WTC11 (cell line): Measurements from ENCODE around the gene SORD. TPM values are rescaled to one million over a fixed set of nuclear protein-coding genes. Genes with fewer than 3 reads are reported as not detected.

Experiments
- ATAC-seq: fragments of 200-7000 bp; cut with Tn5 transposase; 2 replicates; pipeline ENCODE4 v1.10.0; 2021; ENCODE audit warnings: mild to moderate bottlenecking, moderate library complexity
- CTCF ChIA-PET: fragments of 300-600 bp; sonication (Branson Sonifier 250); formaldehyde crosslinking; loops from one replicate; lab custom pipeline; 2021; ENCODE audit warnings: antibody characterized with exemption; lab: Charles Lee
- POLR2A ChIA-PET: fragments of 350-600 bp; sonication (Branson Sonifier 250); formaldehyde crosslinking; loops from one replicate; lab custom pipeline; 2021; ENCODE audit warnings: antibody characterized with exemption; lab: Charles Lee
- DNase-seq: peaks from one replicate; pipeline ENCODE4 v3.0.0; 2021; ENCODE audit warnings: low spot score
- H3K27ac Mint-ChIP-seq: 2 replicates; pipeline ENCODE4 v1.8.0; 2021; ENCODE audit warnings: mixed read lengths
- H3K27me3 Mint-ChIP-seq: 2 replicates; pipeline ENCODE4 v1.8.0; 2021; ENCODE audit warnings: low read depth, mild to moderate bottlenecking, moderate library complexity, mixed read lengths
- H3K36me3 Mint-ChIP-seq: 2 replicates; pipeline ENCODE4 v1.8.0; 2021; ENCODE audit warnings: mixed read lengths
- H3K4me1 Mint-ChIP-seq: 2 replicates; pipeline ENCODE4 v1.8.0; 2022; ENCODE audit warnings: mixed read lengths
- H3K4me3 Mint-ChIP-seq: 2 replicates; pipeline ENCODE4 v1.8.0; 2021; ENCODE audit warnings: mild to moderate bottlenecking, moderate library complexity, mixed read lengths
- H3K9me3 Mint-ChIP-seq: 2 replicates; pipeline ENCODE4 v1.8.0; 2021; ENCODE audit warnings: mixed read lengths
- AFF4 ChIP-seq: sonication (generic); formaldehyde crosslinking; IDR thresholded peaks from 2 replicates; pipeline ENCODE4 v1.8.1; 2023; ENCODE audit warnings: mild to moderate bottlenecking, missing genetic modification reagents, borderline replicate concordance
- ATF1 ChIP-seq: sonication (generic); formaldehyde crosslinking; IDR thresholded peaks from 2 replicates; pipeline ENCODE4 v1.8.1; 2023; ENCODE audit warnings: mild to moderate bottlenecking, moderate library complexity, missing genetic modification reagents
- CDX4 ChIP-seq: fragments of 250-450 bp; sonication (Bioruptor Pico); IDR thresholded peaks from 2 replicates; pipeline ENCODE4 v1.9.0; 2021; ENCODE audit warnings: moderate library complexity, mild to moderate bottlenecking, inconsistent platforms, borderline replicate concordance
- E2F1 ChIP-seq: sonication (generic); formaldehyde crosslinking; IDR thresholded peaks from 2 replicates; pipeline ENCODE4 v1.8.0; 2022; ENCODE audit warnings: mild to moderate bottlenecking, missing genetic modification reagents
- ESRRA ChIP-seq: sonication (generic); formaldehyde crosslinking; IDR thresholded peaks from 2 replicates; pipeline ENCODE4 v1.8.1; 2022; ENCODE audit warnings: mild to moderate bottlenecking, missing genetic modification reagents, borderline replicate concordance
- ETV6 ChIP-seq: sonication (generic); formaldehyde crosslinking; IDR thresholded peaks from 2 replicates; pipeline ENCODE4 v1.8.1; 2022; ENCODE audit warnings: mild to moderate bottlenecking, missing genetic modification reagents
- GRHL2 ChIP-seq: fragments of 250-450 bp; sonication (Bioruptor Pico); IDR thresholded peaks from 2 replicates; pipeline ENCODE4 v1.8.0; 2022; ENCODE audit warnings: mild to moderate bottlenecking, moderate library complexity; ENCODE audit not compliant: insufficient replicate concordance, severe bottlenecking
- GTF2I ChIP-seq: fragments of 250-450 bp; sonication (Bioruptor Pico); conservative IDR thresholded peaks from 2 replicates; pipeline ENCODE4 v1.4.0; 2021; ENCODE audit warnings: mild to moderate bottlenecking
- IRF1 ChIP-seq: sonication (generic); formaldehyde crosslinking; IDR thresholded peaks from 2 replicates; pipeline ENCODE4 v1.8.0; 2023; ENCODE audit warnings: missing genetic modification reagents
- JUN ChIP-seq: sonication (generic); formaldehyde crosslinking; IDR thresholded peaks from 2 replicates; pipeline ENCODE4 v1.8.0; 2023; ENCODE audit warnings: mild to moderate bottlenecking, missing genetic modification reagents
- KAT7 ChIP-seq: sonication (generic); formaldehyde crosslinking; IDR thresholded peaks from 2 replicates; pipeline ENCODE4 v1.8.1; 2023; ENCODE audit warnings: missing genetic modification reagents, mild to moderate bottlenecking, borderline replicate concordance
- MLX ChIP-seq: sonication (generic); formaldehyde crosslinking; IDR thresholded peaks from 2 replicates; pipeline ENCODE4 v1.8.1; 2023; ENCODE audit warnings: mild to moderate bottlenecking, missing genetic modification reagents, moderate library complexity
- MYBL2 ChIP-seq: sonication (generic); formaldehyde crosslinking; IDR thresholded peaks from 2 replicates; pipeline ENCODE4 v1.8.1; 2023; ENCODE audit warnings: mild to moderate bottlenecking, moderate library complexity, missing genetic modification reagents
- NR1H2 ChIP-seq: sonication (generic); formaldehyde crosslinking; IDR thresholded peaks from 2 replicates; pipeline ENCODE4 v1.9.0; 2021; ENCODE audit warnings: mild to moderate bottlenecking, moderate library complexity, missing genetic modification reagents
- PRDM15 ChIP-seq: sonication (generic); formaldehyde crosslinking; IDR thresholded peaks from 2 replicates; pipeline ENCODE4 v1.8.0; 2022; ENCODE audit warnings: missing genetic modification reagents
- PRRX2 ChIP-seq: fragments of 250-450 bp; sonication (Bioruptor Pico); IDR thresholded peaks from 2 replicates; pipeline ENCODE4 v1.8.0; 2021; ENCODE audit warnings: mild to moderate bottlenecking
- RELA ChIP-seq: sonication (generic); formaldehyde crosslinking; IDR thresholded peaks from 2 replicates; pipeline ENCODE4 v1.8.1; 2022; ENCODE audit warnings: missing genetic modification reagents, mild to moderate bottlenecking, borderline replicate concordance
- SMAD3 ChIP-seq: sonication (generic); formaldehyde crosslinking; IDR thresholded peaks from 2 replicates; pipeline ENCODE4 v1.8.0; 2022; ENCODE audit warnings: missing genetic modification reagents, mild to moderate bottlenecking, borderline replicate concordance
- SOX15 ChIP-seq: fragments of 250-450 bp; sonication (Bioruptor Pico); IDR thresholded peaks from 2 replicates; pipeline ENCODE4 v1.9.0; 2021; ENCODE audit warnings: mild to moderate bottlenecking
- SP1 ChIP-seq: sonication (generic); formaldehyde crosslinking; conservative IDR thresholded peaks from 2 replicates; pipeline ENCODE4 v1.8.1; 2022; ENCODE audit warnings: missing genetic modification reagents
- TCF7 ChIP-seq: sonication (generic); formaldehyde crosslinking; IDR thresholded peaks from 2 replicates; pipeline ENCODE4 v1.8.0; 2022; ENCODE audit warnings: mild to moderate bottlenecking, low read depth, missing genetic modification reagents, moderate library complexity
- ZNF219 ChIP-seq: sonication (generic); formaldehyde crosslinking; IDR thresholded peaks from 2 replicates; pipeline ENCODE4 v1.8.0; 2023; ENCODE audit warnings: missing genetic modification reagents, mild to moderate bottlenecking, borderline replicate concordance
- ZNF671 ChIP-seq: fragments of 250-450 bp; sonication (Bioruptor Pico); IDR thresholded peaks from 2 replicates; pipeline ENCODE4 v1.8.0; 2021; ENCODE audit warnings: mild to moderate bottlenecking
- total RNA-seq: library from RNA; stranded (reverse); gene quantifications from 3 replicates; pipeline ENCODE4 v1.2.3, GENCODE V29; 2021

SORD gene
- total RNA-seq, 1 experiment from 2014 or later: 46.2 TPM

- Mint-ChIP-seq H3K36me3 (no peaks in the 10 kb centered on the region), H3K27me3 (peaks cover 16% of the 10 kb centered on the region), H3K4me3 (no peak overlapping the region), H3K27ac (no peak overlapping the region), H3K9me3 (no peaks in the 10 kb centered on the region), H3K4me1 (no peaks in the 10 kb centered on the region)
- TF ChIP-seq JUN (CRISPR knock-in tag) (no peak), KAT7 (no peak), NR1H2 (CRISPR knock-in tag) (no peak), PRRX2 (CRISPR knock-in tag) (no peak)
- DNase-seq (no peak), ATAC-seq (no peak)
- ChIA-PET POLR2A (no interaction called here), CTCF (interaction anchor here (3.3 kb wide), 1 partner anchor 24 kb away, joined by 14 read pairs; no protein-coding TSS in a partner anchor)
Observed at GRCh38 chr15:45094358-45094730, 71.3 kb downstream of the SORD start.

GRCh38 chr15:45095661-45096060 lies 72.7 kb downstream of the SORD start:
- ChIA-PET POLR2A (no interaction called here), CTCF (interaction anchor here (3.3 kb wide), 1 partner anchor 22 kb away, joined by 14 read pairs; no protein-coding TSS in a partner anchor)
- no peaks in the 10 kb centered on the region for H3K36me3 Mint-ChIP-seq
- DNase-seq: no peak
- no peak overlapping the region for H3K4me3 Mint-ChIP-seq
- no peak for ATAC-seq
- no peak for TF ChIP-seq ZNF671 (CRISPR knock-in tag)
- TF ChIP-seq GRHL2 (CRISPR knock-in tag): no peak
- TF ChIP-seq PRDM15: no peak
- no peak for TF ChIP-seq ATF1 (CRISPR knock-in tag)
- H3K27ac Mint-ChIP-seq: no peak overlapping the region
- peaks cover 5% of the 10 kb centered on the region for H3K4me1 Mint-ChIP-seq
- peaks cover 17% of the 10 kb centered on the region for H3K27me3 Mint-ChIP-seq
- no peaks in the 10 kb centered on the region for H3K9me3 Mint-ChIP-seq

- Mint-ChIP-seq H3K36me3 (no peaks in the 10 kb centered on the region), H3K4me1 (peaks cover 21% of the 10 kb centered on the region), H3K4me3 (no peak overlapping the region), H3K27me3 (peaks cover 13% of the 10 kb centered on the region), H3K9me3 (no peaks in the 10 kb centered on the region), H3K27ac (no peak overlapping the region)
- ATAC-seq (no peak), DNase-seq (no peak)
- CTCF ChIA-PET: interaction anchor here (1.1 kb wide), 1 partner anchor 11 kb away, joined by 10 read pairs; no protein-coding TSS in a partner anchor
- POLR2A ChIA-PET: no interaction called here
- TF ChIP-seq IRF1 (CRISPR knock-in tag) (no peak), SMAD3 (no peak), AFF4 (no peak), GRHL2 (CRISPR knock-in tag) (no peak), TCF7 (CRISPR knock-in tag) (no peak), SP1 (CRISPR knock-in tag) (no peak), RELA (CRISPR knock-in tag) (no peak), CDX4 (CRISPR knock-in tag) (no peak), E2F1 (no peak), ESRRA (no peak), MLX (CRISPR knock-in tag) (no peak), ETV6 (no peak), SOX15 (no peak), MYBL2 (CRISPR knock-in tag) (no peak), GTF2I (CRISPR knock-in tag) (no peak), ZNF219 (CRISPR knock-in tag) (no peak)
Observed at GRCh38 chr15:45097466-45097865, 74.5 kb downstream of the SORD start.
